Sigmoid colon (tissue), 4 donors: ENCODE results near the gene FABP3.

ENCODE experiments used
- EP300 ChIP-seq, 4 donors: sonication (generic); formaldehyde crosslinking; IDR thresholded peaks; one replicate each; pipeline ENCODE4 v1.6.1; 2017; ENCODE audit warnings: antibody characterized with exemption in 4 of 4
- TF ChIP-seq, protein P1 (sequence below), 4 experiments: fragments of 450-650 bp in 3 of 4; fragments of 200-600 bp in 1 of 4; IDR thresholded peaks; one replicate each; pipeline ENCODE4 v1.5.1; 2016 to 2019; ENCODE audit warnings: antibody characterized with exemption in 4 of 4, mild to moderate bottlenecking in 3 of 4, moderate library complexity in 2 of 4

DNA sequence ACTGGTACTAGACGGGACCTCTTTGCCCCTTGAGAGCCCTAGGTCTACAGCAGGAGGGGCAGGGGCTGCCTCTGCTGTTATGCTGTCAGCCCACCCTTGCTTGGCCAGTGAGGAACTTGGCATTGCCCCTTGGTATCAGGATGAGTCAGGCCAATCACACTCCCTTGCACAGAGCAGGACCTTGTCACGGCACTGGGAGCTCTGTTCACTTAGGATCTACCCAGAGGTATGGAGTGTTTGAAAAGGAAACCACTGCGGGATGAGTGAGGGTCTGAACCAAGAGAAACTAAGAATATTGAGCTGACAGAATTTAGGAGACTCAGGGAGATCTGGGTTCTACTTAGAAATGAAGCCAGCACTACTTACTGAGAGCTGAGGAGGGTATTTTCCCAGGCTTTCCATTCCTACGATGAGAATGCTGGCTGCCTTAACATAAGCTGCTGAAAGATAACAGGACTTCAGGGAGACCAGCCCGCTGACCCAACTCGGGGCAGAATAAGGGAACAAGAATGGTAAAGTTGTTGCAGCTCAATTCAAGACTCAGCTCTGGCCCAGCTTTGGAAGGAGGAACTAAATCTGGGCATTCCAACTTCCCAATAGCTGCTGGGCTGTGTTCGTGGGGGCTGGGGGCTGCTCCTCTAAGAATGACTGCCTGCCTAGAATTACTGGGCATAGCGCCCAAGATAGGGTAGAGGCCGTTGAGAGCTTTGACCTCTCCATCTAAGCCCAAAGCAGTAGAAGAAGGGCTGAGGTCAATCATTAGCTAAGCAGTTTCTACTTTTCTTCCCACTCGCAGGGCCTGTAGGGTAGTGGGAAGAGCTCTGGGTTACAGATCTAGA lies 1.5 kb downstream of the FABP3 start:
- TF ChIP-seq, protein P1, sequence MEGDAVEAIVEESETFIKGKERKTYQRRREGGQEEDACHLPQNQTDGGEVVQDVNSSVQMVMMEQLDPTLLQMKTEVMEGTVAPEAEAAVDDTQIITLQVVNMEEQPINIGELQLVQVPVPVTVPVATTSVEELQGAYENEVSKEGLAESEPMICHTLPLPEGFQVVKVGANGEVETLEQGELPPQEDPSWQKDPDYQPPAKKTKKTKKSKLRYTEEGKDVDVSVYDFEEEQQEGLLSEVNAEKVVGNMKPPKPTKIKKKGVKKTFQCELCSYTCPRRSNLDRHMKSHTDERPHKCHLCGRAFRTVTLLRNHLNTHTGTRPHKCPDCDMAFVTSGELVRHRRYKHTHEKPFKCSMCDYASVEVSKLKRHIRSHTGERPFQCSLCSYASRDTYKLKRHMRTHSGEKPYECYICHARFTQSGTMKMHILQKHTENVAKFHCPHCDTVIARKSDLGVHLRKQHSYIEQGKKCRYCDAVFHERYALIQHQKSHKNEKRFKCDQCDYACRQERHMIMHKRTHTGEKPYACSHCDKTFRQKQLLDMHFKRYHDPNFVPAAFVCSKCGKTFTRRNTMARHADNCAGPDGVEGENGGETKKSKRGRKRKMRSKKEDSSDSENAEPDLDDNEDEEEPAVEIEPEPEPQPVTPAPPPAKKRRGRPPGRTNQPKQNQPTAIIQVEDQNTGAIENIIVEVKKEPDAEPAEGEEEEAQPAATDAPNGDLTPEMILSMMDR (IDR thresholded peaks at IDR 0.05), result no peak
- TF ChIP-seq EP300 (IDR thresholded peaks at IDR 0.05), result no peak
